ENCODE measurements around the gene PARP3. TPM values are rescaled to one million over a fixed set of nuclear protein-coding genes. Genes with fewer than 3 reads are reported as not detected.
A peak's percentile ranks its signal among the peaks of the same experiment; 100 is the strongest.

Gene PARP3
- total RNA-seq, 1 donor = 21.8 TPM

DNA sequence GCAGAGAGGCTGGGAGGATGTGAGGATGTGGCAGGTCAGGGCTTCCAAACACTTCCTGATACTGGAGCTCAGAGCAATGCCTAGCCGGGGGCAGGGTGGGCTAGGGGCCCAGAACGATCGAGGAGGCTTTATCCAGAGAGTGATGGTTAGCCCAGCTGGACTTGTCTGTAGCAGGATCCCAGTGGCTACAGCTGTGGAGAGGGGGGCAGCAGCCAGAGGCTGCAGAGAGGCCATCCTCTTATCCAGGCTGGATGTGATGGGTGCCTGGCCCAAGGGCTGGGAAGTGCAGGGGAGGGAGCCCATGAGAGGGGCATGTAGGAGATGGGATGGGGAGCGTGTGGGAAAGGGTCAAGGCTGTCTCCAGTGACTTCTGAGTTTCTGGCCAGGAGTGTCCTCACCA lies 4.6 kb downstream of the PARP3 start:
- DNase-seq (ENCODE audit: low read depth in 2 of 3, low spot score in 2 of 3) = no peak

DNA sequence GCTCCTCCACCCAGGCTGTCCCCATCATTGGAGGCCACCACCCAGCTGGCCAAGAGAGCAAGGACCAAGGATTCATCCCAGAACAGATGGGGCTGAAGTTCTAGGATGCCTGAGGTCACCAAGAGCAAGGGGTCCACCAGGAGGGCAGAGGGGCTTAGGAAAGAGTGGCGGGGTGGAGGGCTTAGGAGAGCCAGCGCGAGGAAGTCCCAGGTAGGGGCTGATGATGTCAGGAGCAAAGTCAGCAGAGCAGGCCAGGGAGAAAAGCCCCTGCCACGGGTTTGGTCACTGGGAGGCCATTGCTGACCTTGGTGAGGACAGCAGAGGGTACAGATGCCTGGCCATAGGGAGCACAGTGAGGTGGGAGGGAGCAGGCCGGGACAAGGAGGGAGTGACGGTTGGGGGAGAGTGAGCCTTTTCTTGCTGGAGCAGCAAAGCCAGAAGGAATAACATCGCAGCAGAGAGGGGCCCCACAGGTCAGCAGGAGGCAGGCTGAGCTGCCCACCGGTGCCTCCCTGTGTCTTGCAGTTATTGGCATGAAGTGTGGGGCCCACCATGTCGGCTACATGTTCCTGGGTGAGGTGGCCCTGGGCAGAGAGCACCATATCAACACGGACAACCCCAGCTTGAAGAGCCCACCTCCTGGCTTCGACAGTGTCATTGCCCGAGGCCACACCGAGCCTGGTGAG lies 5.2 kb downstream of the PARP3 start:
- DNase-seq (ENCODE audit: low read depth in 2 of 3, low spot score in 2 of 3) = no peak

DNA sequence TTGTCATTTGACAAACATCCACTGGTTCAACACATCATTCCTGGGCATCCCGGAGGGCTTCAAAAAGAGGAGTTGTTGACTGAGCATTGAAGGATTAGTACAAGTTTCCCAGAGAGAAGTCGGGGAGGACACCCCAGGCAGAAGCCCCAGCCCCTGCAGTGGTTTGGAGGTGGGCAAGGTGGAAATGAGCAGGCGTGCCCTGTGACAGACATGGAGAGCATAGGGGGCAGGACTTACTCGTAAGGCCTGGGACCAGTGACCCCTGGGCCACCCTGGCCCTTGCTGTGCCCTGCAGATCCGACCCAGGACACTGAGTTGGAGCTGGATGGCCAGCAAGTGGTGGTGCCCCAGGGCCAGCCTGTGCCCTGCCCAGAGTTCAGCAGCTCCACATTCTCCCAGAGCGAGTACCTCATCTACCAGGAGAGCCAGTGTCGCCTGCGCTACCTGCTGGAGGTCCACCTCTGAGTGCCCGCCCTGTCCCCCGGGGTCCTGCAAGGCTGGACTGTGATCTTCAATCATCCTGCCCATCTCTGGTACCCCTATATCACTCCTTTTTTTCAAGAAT lies 5.9 kb downstream of the PARP3 start:
- no peak for DNase-seq (ENCODE audit: low read depth in 2 of 3, low spot score in 2 of 3)

DNA sequence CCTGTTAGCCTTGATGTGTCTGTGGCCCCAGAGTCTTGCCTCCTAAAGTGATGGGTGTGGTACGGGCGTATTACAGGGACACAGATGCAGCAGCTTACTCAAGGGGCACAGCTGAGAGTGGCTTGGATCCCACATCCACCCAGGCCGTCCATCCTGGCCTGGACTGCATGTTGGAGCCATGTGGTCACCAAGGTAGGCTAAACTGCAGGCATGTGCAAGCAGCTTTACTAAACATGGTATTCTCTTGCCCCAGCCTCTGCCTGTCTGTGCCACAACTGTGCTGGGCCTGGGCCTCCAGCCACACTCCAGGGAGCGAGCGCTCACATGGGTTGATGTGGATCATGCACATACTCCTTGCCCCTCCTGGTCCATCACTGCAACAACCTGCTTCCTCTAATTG lies 7.0 kb downstream of the PARP3 start:
- no peak for DNase-seq (ENCODE audit: low read depth in 2 of 3, low spot score in 2 of 3)

DNA sequence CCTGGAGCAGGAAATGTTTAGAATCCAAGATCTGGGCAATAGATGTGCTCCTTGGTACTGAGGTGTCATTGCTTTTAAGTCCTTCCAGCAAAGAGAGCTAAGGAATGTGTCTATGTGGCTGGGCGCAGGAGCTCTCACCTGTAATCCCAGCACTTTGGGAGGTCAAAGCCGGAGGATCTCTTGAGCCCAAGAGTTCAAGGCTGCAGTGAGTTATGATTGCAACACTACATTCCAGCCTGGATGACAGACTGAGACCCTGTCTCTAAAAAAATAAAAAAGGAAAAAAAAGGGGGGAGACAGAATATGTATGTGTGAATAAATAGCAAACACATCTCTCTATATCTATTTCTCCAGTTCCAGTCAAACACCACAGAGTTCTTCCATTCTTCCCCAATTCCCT lies 8.7 kb downstream of the PARP3 start:
- no peak for DNase-seq (ENCODE audit: low read depth in 2 of 3, low spot score in 2 of 3)

DNA sequence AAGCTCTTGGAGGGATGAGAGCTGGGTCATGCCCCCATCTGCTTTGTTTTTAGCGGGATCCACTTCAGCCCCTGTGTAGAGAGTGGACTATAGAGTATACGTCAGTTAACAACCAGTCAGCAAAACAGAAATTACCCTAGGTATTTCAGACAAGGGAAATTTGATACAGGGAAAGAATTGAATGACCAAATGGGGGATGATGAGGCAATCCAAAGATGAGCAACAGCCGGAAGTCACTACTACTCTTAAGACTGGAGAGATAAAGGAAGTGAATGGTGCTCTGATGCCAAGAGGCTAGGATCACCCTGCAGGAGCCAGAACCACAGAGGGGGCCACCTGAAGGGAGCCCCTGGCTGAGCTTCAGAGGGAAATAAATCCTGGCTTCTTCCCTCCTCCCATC lies 11.3 kb downstream of the PARP3 start:
- DNase-seq (ENCODE audit: low read depth in 2 of 3, low spot score in 2 of 3) = no peak

DNA sequence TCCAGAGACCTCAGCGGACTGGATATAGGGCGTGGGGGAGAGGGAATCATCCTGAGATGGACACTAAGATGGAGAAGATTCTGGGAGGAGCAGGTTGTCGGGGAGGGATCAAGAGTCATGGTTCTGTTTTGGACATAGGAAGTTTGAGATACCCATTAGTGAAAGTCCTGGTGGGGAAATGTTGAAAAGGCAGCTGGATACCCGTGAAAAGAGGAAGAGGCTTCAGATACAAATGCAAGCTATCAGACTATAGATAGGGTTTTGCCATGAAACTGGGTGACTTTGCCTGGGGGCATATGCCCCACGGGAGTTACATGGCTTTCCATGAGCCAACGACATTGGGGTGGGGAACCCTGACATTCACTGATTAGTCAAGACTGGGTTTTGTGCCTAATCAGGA lies 11.9 kb downstream of the PARP3 start:
- DNase-seq (ENCODE audit: low read depth in 2 of 3, low spot score in 2 of 3) = peak in 1 of 3 donors; percentile 46

DNA sequence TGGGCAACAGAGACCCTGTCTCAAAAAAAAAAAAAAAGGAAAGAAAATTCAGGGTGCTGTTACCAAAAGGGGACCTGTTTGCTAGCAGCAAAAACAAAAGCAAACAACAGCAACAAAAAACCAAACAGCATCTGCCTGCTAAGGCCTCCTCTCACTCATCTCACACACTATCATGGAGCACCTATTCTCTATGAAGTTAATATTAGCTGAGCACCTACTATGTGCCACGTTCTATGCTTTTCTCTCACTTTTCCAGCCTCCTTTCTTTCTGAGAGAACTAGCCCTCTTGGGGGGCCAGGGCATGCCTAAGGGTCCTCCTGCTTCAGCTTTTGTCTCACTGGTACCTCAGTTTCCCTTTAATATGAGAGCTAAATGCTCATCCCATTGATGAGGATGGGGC lies 12.6 kb downstream of the PARP3 start:
- DNase-seq (ENCODE audit: low read depth in 2 of 3, low spot score in 2 of 3) = no peak

DNA sequence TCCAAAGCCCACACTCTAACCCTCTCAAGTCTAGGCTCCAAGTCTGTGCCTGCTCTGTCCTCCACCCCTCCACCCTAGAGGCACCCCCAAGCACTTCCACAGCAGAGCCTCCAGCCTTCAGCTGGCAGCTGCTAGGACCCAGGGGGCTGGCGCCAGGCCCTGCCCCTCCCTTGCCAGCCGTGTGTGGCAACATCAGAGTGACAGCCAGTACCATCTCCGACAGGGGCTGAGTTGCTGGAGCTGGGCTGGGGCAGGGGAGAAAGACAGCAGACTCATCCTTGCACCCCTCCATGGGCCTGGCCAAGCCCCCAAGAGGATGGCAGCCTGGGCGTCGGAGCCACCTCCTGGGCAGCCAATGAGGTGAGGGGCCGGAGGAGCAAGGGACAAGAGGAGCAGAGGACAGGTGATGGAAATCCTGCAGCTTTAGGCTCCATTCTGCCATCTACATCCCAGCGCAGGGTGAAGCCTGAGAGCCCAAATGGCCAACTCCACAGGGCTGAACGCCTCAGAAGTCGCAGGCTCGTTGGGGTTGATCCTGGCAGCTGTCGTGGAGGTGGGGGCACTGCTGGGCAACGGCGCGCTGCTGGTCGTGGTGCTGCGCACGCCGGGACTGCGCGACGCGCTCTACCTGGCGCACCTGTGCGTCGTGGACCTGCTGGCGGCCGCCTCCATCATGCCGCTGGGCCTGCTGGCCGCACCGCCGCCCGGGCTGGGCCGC lies 13.2 kb downstream of the PARP3 start, which contains the start of gene GPR62:
Gene GPR62 (plus strand): TSS at position 207 of the 718 bp plus-strand sequence. CDS start 272 bp downstream, at position 479.
- no peak for DNase-seq (ENCODE audit: low read depth in 2 of 3, low spot score in 2 of 3)

DNA sequence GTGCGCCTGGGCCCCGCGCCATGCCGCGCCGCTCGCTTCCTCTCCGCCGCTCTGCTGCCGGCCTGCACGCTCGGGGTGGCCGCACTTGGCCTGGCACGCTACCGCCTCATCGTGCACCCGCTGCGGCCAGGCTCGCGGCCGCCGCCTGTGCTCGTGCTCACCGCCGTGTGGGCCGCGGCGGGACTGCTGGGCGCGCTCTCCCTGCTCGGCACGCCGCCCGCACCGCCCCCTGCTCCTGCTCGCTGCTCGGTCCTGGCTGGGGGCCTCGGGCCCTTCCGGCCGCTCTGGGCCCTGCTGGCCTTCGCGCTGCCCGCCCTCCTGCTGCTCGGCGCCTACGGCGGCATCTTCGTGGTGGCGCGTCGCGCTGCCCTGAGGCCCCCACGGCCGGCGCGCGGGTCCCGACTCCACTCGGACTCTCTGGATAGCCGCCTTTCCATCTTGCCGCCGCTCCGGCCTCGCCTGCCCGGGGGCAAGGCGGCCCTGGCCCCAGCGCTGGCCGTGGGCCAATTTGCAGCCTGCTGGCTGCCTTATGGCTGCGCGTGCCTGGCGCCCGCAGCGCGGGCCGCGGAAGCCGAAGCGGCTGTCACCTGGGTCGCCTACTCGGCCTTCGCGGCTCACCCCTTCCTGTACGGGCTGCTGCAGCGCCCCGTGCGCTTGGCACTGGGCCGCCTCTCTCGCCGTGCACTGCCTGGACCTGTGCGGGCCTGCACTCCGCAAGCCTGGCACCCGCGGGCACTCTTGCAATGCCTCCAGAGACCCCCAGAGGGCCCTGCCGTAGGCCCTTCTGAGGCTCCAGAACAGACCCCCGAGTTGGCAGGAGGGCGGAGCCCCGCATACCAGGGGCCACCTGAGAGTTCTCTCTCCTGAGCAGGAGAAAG lies 14.0 kb downstream of the PARP3 start:
- DNase-seq (ENCODE audit: low read depth in 2 of 3, low spot score in 2 of 3) = peak in 2 of 3 donors; percentile 70 to 75

DNA sequence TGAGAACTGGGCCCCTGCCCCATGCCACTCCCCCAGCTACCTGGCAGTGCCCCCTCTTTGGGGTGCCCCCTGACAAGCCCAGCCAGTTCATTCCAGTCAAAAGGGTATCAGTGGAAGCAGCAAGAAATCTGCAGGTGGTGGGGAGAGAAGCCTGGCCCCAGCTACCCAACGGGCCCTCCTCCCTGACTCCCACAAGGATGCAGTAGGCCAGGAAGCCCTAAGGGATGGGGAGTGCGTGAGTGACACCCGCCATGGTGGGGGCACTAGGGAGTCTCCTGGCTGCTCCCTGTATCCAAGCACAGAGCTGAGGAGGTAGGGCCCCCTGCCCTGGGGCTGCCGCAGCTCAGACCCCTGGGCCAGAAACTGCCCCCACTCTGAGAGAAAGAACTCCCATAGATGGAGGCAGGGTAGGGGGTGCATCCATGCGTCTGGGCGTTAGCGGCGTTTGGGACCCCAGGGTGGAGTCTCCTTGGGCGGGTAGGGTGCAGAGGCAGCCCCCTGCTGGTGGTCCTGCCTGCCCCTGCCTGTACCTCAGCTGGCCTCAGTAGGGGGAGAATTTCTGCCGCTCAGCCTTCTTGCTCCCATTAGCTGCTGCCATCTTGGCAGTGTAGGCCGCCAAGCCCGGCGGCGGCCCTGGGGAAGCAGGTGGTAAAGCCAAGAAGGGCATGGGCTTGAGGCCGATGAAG lies 15.5 kb downstream of the PARP3 start:
- DNase-seq (ENCODE audit: low read depth in 2 of 3, low spot score in 2 of 3) = no peak

DNA sequence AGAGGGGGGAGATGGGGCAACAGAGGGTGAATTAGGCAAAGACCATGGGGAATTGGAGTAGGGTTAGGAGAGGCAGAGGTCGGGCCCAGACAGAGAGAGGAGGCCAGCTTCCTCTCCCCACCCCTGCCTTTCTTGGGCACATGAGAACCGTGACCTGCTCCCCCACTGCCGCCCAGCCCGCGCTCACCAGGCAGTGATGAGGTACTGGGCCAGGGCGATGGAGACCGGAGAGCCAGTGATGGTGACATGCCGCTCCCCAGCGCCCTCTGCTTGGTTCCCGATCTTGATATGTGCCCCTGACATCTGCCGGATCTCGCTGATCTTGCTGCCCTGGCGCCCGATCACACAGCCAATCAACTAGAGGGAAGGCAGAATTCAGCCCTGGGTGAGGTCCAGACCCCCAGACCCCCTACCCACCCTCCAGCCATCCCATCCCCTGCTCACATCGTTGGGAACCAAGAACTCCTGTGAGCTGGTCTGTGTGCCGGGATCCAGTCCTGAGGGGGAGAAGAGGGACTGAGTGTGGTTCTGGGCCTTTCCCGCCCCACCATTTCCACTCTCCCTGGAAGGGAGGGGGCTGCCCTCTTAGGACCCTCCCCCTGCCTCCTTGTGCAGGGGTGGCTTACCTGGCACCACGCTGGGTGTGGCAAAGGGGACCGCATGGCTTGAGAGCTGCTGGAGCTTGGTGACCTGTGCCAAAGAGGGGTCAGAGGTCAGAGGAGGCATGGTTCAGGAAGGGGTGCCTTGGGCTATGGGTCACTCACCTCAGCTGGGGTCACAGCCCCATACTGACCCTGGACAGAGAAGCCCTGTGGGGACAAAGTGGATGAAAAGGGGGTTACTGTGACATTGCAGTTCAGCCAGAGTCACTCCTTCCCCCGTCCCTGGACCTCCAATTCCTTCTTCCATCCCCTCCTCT lies 16.7 kb downstream of the PARP3 start:
- no peak for DNase-seq (ENCODE audit: low read depth in 2 of 3, low spot score in 2 of 3)

DNA sequence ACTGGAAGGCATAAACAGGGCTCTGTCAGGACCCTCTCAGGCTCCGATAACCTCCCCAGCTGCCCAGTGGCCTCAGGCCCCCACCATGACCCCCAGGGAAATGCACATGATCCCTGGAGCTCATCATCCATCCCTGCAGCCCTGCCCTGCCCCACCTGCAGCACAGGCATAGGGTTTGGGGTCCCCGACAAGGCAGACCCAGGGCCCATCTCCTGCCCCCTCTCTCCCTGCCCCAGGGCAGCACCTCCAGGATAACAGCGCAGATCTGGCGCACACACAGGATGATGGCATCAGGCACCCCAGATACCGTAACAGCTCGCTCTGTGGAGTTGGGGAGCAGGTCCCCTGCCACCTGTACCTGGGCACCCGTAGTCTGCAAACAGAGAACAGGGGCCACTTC lies 17.5 kb downstream of the PARP3 start:
- DNase-seq (ENCODE audit: low read depth in 2 of 3, low spot score in 2 of 3) = no peak

DNA sequence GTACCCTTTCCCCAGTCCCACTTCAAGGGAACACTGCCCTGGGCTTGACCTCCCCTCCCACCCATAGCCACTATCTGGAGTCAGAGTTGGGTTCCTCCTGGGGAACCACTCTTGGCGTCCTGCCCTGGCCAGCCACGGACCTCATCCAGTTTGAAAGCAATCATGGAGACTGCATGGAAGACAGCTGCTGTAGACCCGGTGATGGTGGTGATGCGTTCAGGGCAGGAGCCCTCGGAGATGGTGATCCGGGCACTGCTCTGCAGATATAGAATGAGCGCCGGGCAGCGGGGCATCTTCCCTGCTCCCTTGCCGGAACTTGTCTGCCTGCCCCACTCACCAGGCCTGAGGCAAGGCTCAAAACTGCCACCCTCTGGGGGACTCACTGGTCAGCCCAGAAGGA lies 18.2 kb downstream of the PARP3 start:
- DNase-seq (ENCODE audit: low read depth in 2 of 3, low spot score in 2 of 3) = no peak

DNA sequence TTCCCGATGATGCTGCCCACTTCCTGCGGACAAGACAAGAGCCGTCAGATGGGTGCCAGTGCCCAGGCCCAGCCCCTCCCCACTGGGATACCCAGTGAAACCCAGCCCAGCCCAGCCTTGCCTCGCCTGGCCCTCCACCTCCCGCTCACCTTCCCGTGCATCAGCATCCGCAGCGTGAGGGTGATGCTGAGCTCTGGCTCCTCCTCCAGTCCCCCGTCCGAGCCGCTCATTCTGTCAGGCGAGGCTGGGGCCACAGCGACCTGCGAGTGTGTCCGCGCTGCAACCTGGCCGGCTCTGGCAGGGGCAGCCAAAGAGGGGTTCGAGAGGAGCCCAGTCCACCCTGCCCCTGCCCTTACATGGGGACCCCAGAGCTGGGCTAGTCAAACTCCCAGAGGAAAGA lies 18.8 kb downstream of the PARP3 start:
- no peak for DNase-seq (ENCODE audit: low read depth in 2 of 3, low spot score in 2 of 3)

DNA sequence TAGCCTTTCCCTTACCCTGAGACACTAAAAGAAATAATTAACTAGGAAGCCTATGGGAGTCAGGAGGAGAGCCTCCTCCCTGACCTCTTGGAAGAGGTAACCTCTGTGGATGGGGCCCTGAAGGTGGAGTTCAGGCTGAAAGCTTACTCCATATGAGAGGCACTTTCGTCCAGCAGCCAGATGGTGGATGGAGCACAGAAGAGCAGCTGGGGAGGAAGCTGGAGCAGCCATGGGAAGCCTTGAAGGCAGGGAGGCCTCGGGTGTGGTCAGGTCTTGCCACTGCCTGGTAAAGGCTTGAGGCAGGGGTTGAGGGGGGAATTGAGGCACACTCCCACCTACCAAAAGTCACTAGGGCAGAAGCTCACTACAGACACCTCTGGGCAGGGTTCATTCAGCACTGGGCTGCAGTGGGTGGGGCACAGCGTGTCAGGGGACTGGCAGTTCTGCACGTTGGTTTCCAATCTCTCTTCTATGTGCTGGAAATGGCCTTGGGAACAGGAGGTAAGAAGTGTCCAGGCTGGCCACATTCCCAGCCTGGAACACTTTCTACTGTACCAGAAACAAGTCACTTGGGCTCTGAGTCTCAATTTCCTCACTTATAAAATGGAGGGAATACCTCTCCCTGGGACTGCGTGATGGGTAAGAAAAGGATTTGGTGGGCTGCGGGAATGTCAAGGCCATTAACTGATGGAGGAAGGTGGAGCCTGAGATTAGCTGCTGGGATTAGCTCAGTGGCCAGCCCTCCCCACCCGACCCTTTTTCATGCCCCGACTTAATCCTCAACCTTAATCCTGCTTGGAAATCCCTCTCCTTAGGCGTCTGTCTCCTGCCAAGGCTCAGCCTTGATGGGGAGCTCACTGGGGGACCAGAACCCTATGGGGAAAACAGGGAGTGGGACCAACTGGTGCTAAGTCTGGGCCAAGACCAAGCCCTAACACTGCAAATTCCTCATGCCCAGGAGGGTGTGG lies 19.7 kb downstream of the PARP3 start:
- DNase-seq (ENCODE audit: low read depth in 2 of 3, low spot score in 2 of 3) = no peak

DNA sequence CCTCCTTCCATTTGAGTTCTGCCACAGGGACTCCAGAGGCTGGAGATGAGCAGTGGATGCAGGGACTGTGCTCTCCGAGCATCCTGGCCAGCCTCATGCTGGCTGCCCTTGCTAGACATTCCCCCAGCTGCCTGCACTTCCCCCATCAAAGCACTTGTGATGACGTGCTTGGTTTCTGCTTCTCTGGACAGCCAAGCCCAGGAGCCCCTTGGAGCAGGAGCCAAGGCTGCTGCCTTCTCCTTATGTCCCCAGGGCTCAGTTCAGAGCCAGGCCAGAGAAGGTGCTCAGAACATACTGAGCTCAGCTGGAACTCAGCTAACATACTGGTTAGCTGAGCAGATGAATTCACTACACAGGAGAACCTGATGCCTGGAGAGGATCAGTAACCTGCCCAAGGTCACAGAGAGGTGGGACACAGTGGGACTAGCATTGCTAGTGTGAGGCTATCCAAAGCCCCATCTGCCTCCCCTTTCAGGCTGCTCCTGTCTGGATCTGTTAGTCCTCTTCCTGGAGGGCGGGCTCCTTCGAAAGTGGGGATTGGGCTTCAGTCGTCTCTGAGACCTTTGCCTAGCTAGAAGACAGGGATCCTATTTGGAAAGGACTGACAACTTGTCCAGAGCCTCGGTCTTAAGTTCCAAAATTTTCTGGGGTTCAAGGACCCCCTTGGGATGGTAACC lies 20.8 kb downstream of the PARP3 start:
- DNase-seq (ENCODE audit: low read depth in 2 of 3, low spot score in 2 of 3) = no peak

DNA sequence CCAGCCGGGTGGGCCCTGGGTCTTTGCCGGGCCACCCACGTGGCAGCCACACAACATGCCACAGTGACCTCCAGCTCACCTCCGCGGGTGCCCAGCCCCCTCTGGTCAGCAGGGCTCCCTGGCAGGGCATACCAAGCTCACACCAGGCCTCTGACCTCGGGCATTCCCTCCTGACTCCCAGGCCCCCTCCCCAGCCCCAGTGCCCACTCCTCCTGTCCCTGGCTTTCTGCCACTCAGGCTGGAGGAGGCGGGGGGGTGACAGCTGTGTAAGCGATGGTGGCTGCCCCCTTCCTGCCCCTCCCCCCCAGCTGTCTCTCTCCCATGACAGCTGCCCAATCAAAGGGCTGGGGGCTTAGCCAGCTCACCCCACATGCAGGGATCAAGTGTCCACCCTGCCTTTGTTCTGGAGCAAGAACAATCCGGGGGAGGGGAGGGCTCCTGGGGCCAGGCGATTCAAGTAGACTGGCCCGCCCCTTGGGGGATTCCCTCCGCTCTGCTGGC lies 21.8 kb downstream of the PARP3 start:
- no peak for DNase-seq (ENCODE audit: low read depth in 2 of 3, low spot score in 2 of 3)

Data from hematopoietic multipotent progenitor cell (in vitro differentiated cells).